Subcutaneous adipose tissue (tissue), 4 donors: ENCODE results near the gene ENOX1. TPM values are rescaled to one million over a fixed set of nuclear protein-coding genes. Genes with fewer than 3 reads are reported as not detected.

Experiments used
- total RNA-seq, 4 donors: library from RNA; depleted of rRNA; stranded (reverse); fragments of >200 nt; gene quantifications; one replicate each; pipeline ENCODE4 v1.1.0, GENCODE V29; 2016
- TF ChIP-seq, protein P1 (sequence below): fragments of 450-650 bp; IDR thresholded peaks from one replicate; pipeline ENCODE4 v1.5.1; 2016; ENCODE audit warnings: low read depth, mild to moderate bottlenecking, control low read depth, antibody characterized with exemption, moderate library complexity

The ENOX1 gene
- total RNA-seq, 4 donors from 2014 or later: 0.66 to 4.7 (median 2.1) TPM

DNA sequence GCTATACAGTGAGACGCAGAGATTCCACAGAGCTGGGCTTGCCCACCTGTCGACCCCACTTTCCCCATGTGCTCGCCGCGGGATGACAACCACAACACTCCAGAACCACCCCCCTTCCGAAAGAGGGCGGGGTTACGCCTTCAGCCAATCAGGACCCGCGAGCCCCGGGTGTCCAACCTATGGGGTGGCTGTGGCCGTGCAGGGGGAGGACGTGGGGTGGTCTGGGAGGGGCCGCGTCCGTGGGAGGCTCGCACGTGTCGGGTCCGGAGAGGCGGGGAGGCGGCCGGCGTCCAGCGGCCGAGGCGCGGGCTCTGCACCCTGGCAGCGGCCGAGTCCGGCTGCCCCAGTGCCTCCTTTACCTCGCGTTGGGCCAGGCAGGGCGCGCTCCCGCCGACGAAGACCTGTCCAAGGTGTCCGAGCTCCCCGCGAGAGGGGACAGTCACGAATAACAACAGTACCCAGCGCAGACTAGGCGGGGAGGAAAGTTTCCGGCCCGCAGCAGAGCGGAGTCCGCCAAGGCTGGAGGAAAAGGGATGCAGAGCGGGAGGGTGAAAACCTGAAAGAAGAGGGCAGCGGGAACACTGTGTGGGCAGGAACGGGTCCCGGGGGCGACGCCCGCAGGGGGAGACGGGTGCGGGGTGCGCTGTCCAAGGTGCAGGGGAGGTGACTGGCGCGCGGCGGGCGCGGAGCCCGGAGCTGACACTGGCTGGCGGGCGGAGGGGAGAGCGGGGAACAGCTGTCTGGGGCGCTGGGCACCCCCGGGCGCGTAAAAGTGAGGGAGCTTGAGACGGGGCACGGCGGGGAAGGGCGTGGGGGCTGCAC is 911 bp downstream of the ENOX1 start:
- TF ChIP-seq, protein P1, sequence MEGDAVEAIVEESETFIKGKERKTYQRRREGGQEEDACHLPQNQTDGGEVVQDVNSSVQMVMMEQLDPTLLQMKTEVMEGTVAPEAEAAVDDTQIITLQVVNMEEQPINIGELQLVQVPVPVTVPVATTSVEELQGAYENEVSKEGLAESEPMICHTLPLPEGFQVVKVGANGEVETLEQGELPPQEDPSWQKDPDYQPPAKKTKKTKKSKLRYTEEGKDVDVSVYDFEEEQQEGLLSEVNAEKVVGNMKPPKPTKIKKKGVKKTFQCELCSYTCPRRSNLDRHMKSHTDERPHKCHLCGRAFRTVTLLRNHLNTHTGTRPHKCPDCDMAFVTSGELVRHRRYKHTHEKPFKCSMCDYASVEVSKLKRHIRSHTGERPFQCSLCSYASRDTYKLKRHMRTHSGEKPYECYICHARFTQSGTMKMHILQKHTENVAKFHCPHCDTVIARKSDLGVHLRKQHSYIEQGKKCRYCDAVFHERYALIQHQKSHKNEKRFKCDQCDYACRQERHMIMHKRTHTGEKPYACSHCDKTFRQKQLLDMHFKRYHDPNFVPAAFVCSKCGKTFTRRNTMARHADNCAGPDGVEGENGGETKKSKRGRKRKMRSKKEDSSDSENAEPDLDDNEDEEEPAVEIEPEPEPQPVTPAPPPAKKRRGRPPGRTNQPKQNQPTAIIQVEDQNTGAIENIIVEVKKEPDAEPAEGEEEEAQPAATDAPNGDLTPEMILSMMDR: no peak

DNA sequence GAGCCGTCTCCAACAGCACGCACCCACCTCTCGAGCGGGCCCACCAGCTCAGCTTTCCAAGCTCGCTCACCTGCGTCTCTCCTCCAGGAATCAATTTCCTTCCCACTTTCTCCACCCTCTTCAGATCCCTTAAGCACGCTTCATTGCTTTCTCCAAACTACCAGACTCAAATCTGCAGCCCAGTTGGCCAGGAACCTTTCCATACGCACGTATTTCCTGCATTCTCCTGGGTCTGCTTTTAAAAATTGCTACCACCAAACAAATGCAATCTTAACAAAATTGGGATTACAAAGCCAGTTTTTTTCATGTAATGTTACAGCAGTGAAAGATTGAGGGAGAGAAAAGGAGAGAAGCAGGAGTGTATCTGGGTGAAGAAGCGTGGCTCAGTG is 1.5 kb downstream of the ENOX1 start:
- TF ChIP-seq, protein P1: no peak

DNA sequence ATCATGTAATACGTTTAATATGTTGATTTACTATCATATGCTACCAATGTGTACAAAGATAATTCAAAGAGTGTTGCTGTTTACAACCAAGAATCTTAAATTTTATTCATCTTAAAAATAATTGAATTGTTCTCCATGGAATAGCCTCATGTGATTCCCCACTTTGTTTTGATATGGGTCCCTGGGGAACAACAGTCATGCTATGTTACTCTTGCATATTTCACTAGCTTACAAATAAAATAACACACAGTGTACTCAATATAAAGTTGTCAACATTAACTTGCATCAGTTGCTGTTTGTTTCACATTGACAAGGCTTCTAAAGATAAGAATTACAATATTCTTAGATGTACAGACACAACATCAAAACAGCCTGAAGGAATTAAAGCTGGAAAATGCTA is 2.3 kb downstream of the ENOX1 start:
- TF ChIP-seq, protein P1: no peak

DNA sequence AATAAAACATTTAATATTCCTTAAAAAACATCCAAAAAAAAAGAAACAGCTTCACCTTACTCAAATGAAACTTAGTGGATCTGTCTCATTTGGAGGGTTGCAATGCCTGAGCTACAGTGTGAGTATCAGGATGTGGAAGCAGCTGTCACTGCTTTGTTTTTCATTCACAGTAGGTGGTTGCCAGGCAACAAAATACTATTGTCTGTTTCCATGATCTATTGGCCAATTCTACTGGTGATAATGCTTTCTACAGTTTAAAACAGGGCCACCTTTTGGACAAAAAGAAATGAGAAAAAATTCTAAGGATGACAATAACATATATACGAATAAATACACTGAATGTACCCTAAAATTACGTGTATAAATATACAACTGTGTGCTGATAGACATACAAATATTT is 3.0 kb downstream of the ENOX1 start:
- TF ChIP-seq, protein P1: no peak

DNA sequence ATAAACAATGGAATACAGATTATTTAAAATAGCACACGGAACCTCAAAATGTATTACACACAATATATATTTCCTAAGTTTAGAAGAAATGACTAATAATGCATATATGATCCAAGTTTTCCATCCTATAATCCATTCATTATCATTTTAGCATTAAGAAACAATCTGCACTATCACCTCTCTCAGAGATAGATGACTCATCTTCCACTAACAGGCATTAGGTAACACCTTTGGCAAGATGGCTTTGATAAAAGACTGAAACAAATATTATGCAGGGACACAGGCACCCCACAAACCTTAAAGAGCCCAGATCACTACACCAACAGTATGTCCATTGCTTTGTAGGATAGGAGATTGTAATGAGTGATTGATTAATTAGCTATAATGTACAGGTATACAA is 4.1 kb downstream of the ENOX1 start:
- TF ChIP-seq, protein P1: no peak

DNA sequence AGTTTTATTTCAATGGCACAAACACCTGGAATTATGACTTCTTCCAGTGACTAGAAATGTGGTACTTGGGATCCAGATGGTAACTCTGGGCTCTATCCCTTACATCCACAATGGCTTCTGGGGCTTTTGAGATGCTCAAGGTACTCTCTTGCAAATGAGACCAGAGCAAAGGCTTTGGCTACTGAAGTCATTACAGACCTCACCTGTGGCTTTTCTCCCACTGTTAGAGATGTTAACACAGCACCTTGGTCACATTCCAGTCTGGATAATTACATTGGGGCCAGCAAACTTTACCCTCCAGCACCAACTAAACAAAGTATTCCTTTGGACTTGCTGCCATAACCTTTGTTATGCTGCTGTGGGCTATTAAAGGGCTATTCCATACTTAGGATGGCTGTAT is 6.1 kb downstream of the ENOX1 start:
- TF ChIP-seq, protein P1: no peak

DNA sequence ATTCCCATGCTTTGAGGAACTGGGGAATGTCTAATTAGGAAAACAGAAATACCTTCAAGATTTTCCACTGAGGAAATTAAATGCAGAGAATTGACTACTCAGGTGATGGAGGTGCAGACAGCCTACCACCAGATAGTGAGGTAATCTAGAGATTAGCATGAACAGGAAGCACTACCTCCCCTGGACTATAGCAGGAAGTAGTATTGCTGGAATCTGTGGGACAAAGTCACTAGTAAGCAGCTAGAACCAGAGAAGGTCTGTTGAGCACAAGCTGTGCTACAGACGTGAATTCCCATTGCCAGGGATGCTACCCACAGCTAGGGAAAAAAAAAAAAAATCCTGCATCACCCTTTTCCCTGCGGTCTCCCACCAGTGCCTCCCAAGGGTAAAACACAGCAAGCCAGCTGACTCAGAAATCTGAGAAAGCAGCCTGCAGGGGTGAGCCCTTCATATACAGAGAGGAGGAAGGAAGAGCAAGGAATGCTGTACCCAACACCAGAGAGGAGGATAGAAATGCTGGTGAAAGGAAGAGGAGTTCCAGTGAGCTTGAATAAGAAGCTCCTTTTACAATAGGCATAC is 10.2 kb downstream of the ENOX1 start:
- TF ChIP-seq, protein P1: no peak
